IMR-90 (cell line): ENCODE measurements around the gene MRPS10. TPM values are rescaled to one million over a fixed set of nuclear protein-coding genes. Genes with fewer than 3 reads are reported as not detected.
A peak's percentile ranks its signal among the peaks of the same experiment; 100 is the strongest.

Experiments
- ATAC-seq: fragments of 200-7000 bp; cut with Tn5 transposase; 2 replicates; pipeline ENCODE4 v1.9.1; 2020; ENCODE audit warnings: low read depth, mild to moderate bottlenecking, moderate library complexity
- BruUV-seq: library from RNA; stranded (reverse); fragments of 400-500 nt; replicated peaks from 2 replicates; lab custom pipeline; 2021; lab: Mats Ljungman, UMichigan
- CTCF ChIA-PET: fragments of 300-600 bp; formaldehyde crosslinking; extraction: SDS; loops from one replicate; lab custom pipeline; 2021; ENCODE audit warnings: antibody characterized with exemption; lab: Yijun Ruan, JAX
- POLR2A ChIA-PET: fragments of 300-600 bp; sonication (Branson Sonifier 250); formaldehyde crosslinking; loops from one replicate; lab custom pipeline; 2022; ENCODE audit warnings: antibody characterized with exemption; ENCODE audit not compliant: unreplicated experiment; lab: Charles Lee
- DNase-seq: peaks from one replicate; pipeline ENCODE4 v3.0.0; 2013
- H2AFZ ChIP-seq: replicated peaks from 2 replicates; pipeline ENCODE3; 2013; ENCODE audit warnings: low read length, mild to moderate bottlenecking; ENCODE audit not compliant: poor library complexity
- H2AK5ac ChIP-seq: 2 replicates; pipeline ENCODE4 v1.6.1; 2013; ENCODE audit warnings: low read depth, low read length, inconsistent platforms
- H2AK9ac ChIP-seq: replicated peaks from 2 replicates; pipeline ENCODE3; 2013; ENCODE audit warnings: mild to moderate bottlenecking, low read depth, low read length, moderate library complexity; ENCODE audit not compliant: poor library complexity
- H2BK120ac ChIP-seq: 2 replicates; pipeline ENCODE4 v1.6.1; 2013; ENCODE audit warnings: low read depth, low read length, inconsistent platforms
- H2BK15ac ChIP-seq: 3 replicates; pipeline ENCODE4 v1.6.1; 2013; ENCODE audit warnings: low read depth, low read length, inconsistent platforms
- H2BK20ac ChIP-seq: 2 replicates; pipeline ENCODE4 v1.6.1; 2013; ENCODE audit warnings: low read depth, mild to moderate bottlenecking, inconsistent platforms, low read length, moderate library complexity
- H2BK5ac ChIP-seq: 2 replicates; pipeline ENCODE4 v1.6.1; 2013; ENCODE audit warnings: mild to moderate bottlenecking, low read depth, low read length, inconsistent platforms; ENCODE audit not compliant: poor library complexity, severe bottlenecking
- H3K14ac ChIP-seq: replicated peaks from 2 replicates; pipeline ENCODE4 v1.6.1; 2013; ENCODE audit warnings: low read depth, low read length, inconsistent platforms
- H3K18ac ChIP-seq: 2 replicates; pipeline ENCODE4 v1.6.1; 2013; ENCODE audit warnings: low read depth, low read length, control low read depth
- H3K23ac ChIP-seq: 2 replicates; pipeline ENCODE4 v1.6.1; 2013; ENCODE audit warnings: low read depth, low read length, inconsistent platforms
- H3K27ac ChIP-seq: 2 replicates; pipeline ENCODE4 v1.5.1; 2013; ENCODE audit warnings: mild to moderate bottlenecking, control low read depth, low read length; ENCODE audit not compliant: insufficient read depth
- H3K27me3 ChIP-seq: 2 replicates; pipeline ENCODE4 v1.6.1; 2013; ENCODE audit warnings: low read length; ENCODE audit not compliant: control insufficient read depth, insufficient read depth
- H3K36me3 ChIP-seq: 2 replicates; pipeline ENCODE4 v1.6.1; 2013; ENCODE audit warnings: low read length, mixed read lengths; ENCODE audit not compliant: control insufficient read depth, insufficient read depth
- H3K4ac ChIP-seq: 2 replicates; pipeline ENCODE4 v1.6.1; 2013; ENCODE audit warnings: low read depth, low read length, inconsistent platforms
- H3K4me1 ChIP-seq: 2 replicates; pipeline ENCODE4 v1.6.1; 2013; ENCODE audit warnings: low read length, mixed read lengths; ENCODE audit not compliant: control insufficient read depth, insufficient read depth
- H3K4me2 ChIP-seq: 2 replicates; pipeline ENCODE4 v1.6.1; 2013; ENCODE audit warnings: low read depth, mild to moderate bottlenecking, control low read depth, low read length, moderate library complexity
- H3K4me3 ChIP-seq: 2 replicates; pipeline ENCODE4 v1.5.1; 2013; ENCODE audit warnings: low read depth, mild to moderate bottlenecking, control low read depth, low read length, moderate library complexity; ENCODE audit not compliant: insufficient read depth
- H3K56ac ChIP-seq: 2 replicates; pipeline ENCODE4 v1.6.1; 2013; ENCODE audit warnings: low read length, inconsistent platforms; ENCODE audit not compliant: insufficient read depth; ENCODE audit errors: extremely low read depth
- H3K79me1 ChIP-seq, 2 experiments: 2 replicates each; pipeline ENCODE4 v1.6.1; 2013; ENCODE audit warnings: low read length in 2 of 2, inconsistent platforms in 1 of 2, low read depth in 1 of 2
- H3K9ac ChIP-seq: 2 replicates; pipeline ENCODE4 v1.6.1; 2013; ENCODE audit warnings: low read depth, low read length, control low read depth
- H3K9me1 ChIP-seq: 2 replicates; pipeline ENCODE4 v1.6.1; 2013; ENCODE audit warnings: low read length, inconsistent platforms; ENCODE audit not compliant: insufficient read depth
- H3K9me3 ChIP-seq: 2 replicates; pipeline ENCODE4 v1.6.1; 2013; ENCODE audit warnings: low read length; ENCODE audit not compliant: control insufficient read depth, insufficient read depth
- H4K20me1 ChIP-seq: 2 replicates; pipeline ENCODE4 v1.6.1; 2013; ENCODE audit warnings: low read length, inconsistent platforms; ENCODE audit not compliant: insufficient read depth
- H4K5ac ChIP-seq: 2 replicates; pipeline ENCODE4 v1.6.1; 2013; ENCODE audit warnings: mild to moderate bottlenecking, low read depth, low read length, control low read depth
- H4K8ac ChIP-seq, 2 experiments: 2 replicates each; pipeline ENCODE4 v1.6.1; 2013; ENCODE audit warnings: low read depth in 2 of 2, low read length in 2 of 2, control low read depth in 1 of 2, inconsistent platforms in 1 of 2
- H4K91ac ChIP-seq: 2 replicates; pipeline ENCODE4 v1.6.1; 2013; ENCODE audit warnings: low read depth, low read length, inconsistent platforms; ENCODE audit not compliant: insufficient read depth
- BHLHE40 ChIP-seq: fragments of 150-350 bp; IDR thresholded peaks from 2 replicates; pipeline ENCODE4 v1.6.1; 2016; ENCODE audit warnings: mild to moderate bottlenecking, low read depth, low read length
- CEBPB ChIP-seq: IDR thresholded peaks from 2 replicates; pipeline ENCODE4 v1.6.1; 2012; ENCODE audit warnings: low read depth, low read length, improper control_type of control experiment
- FOS ChIP-seq: fragments of 150-350 bp; IDR thresholded peaks from 2 replicates; pipeline ENCODE4 v1.6.1; 2016; ENCODE audit warnings: low read depth, low read length
- RAD21 ChIP-seq: IDR thresholded peaks from 2 replicates; pipeline ENCODE4 v1.6.1; 2012; ENCODE audit warnings: low read length, improper control_type of control experiment
- RCOR1 ChIP-seq: IDR thresholded peaks from 2 replicates; pipeline ENCODE4 v1.6.1; 2012; ENCODE audit warnings: mild to moderate bottlenecking, low read length, improper control_type of control experiment; ENCODE audit not compliant: insufficient replicate concordance
- RFX5 ChIP-seq: IDR thresholded peaks from 2 replicates; pipeline ENCODE4 v1.8.0; 2012; ENCODE audit warnings: low read depth, mild to moderate bottlenecking, low read length, moderate library complexity
- SMC3 ChIP-seq: fragments of 150-350 bp; IDR thresholded peaks from 2 replicates; pipeline ENCODE4 v1.6.1; 2016; ENCODE audit warnings: low read depth, mild to moderate bottlenecking, antibody characterized with exemption, low read length, moderate library complexity
- WGBS, 2 experiments: methylation state at CpG; one replicate each; pipeline versions ENCODE4 v1.1.5 to v1.1.7; 2013; ENCODE audit warnings: missing lambda C conversion rate in 2 of 2; ENCODE audit not compliant: insufficient read length in 1 of 2; ENCODE audit errors: extremely low coverage in 2 of 2; 5-methylcytosine and 5-hydroxymethylcytosine counted together
- dilution Hi-C: fragments of 300-500 bp; cut with HindIII; formaldehyde crosslinking; loops from one replicate; pipeline ENCODE4 v1.14.3; 2018; ENCODE audit warnings: low sequenced_read_pairs; ENCODE audit not compliant: unreplicated experiment
- in situ Hi-C: fragments of 300-500 bp; cut with MboI; formaldehyde crosslinking; loops from 3 replicates; pipeline ENCODE4 v1.14.3; 2019; ENCODE audit warnings: low sequenced_read_pairs, inconsistent platforms, mixed read lengths
- intact Hi-C: fragments of 100-400 bp; cut with micrococcal nuclease; formaldehyde crosslinking; loops from 2 replicates; pipeline ENCODE4 v1.10.0; 2022
- polyA plus RNA-seq, 3 experiments: library from polyadenylated mRNA; depleted of rRNA; stranded (reverse); fragments of >200 nt; gene quantifications; 2 replicates each; pipeline ENCODE4 v1.2.3, GENCODE V29; 2012; ENCODE audit warnings: low replicate concordance in 1 of 3
- total RNA-seq: library from RNA; depleted of rRNA; stranded (reverse); fragments of >200 nt; gene quantifications from 2 replicates; pipeline ENCODE4 v1.2.3, GENCODE V29; 2012
- TF ChIP-seq, protein P1 (sequence below): fragments of 150-350 bp; IDR thresholded peaks from 2 replicates; pipeline ENCODE4 v1.6.1; 2017; ENCODE audit warnings: mild to moderate bottlenecking, antibody characterized with exemption, low read length, low read depth
- TF ChIP-seq, protein P2 (sequence below): fragments of 150-350 bp; IDR thresholded peaks from 2 replicates; pipeline ENCODE4 v1.6.1; 2016; ENCODE audit warnings: low read depth, mild to moderate bottlenecking, low read length, moderate library complexity, borderline replicate concordance
- TF ChIP-seq, protein P3 (sequence below): conservative IDR thresholded peaks from 2 replicates; pipeline ENCODE4 v1.5.1; 2012; ENCODE audit warnings: mild to moderate bottlenecking, low read depth, low read length, improper control_type of control experiment

Gene MRPS10
- total and polyA plus RNA-seq, 2 of the 4 experiments (the other 2 are of a cell fraction) = 28.5 to 47.0 TPM

DNA sequence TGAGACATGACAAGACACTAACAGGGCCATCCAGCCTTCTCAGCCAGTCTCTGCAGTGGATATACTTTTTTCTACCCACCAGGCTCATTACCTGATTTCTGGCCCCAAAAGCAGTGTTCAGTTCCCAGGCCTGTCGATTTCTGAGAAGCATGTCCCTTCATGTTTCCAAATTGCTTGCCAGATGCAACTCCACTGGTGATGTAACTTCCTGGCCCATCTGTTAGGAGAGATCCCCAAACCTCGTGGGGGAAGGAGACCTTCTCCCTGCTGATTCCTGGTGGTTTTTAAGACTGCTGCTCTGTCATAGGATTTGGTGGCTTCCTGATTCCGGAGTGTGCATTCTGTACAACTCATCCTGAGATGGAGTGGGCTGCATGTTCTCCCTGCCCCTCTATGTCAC lies 31.6 kb upstream of the MRPS10 start:
- H3K4me2 ChIP-seq = no peak overlapping the region
- H3K36me3 ChIP-seq = peaks cover 50% of the 10 kb centered on the region
- H2BK5ac ChIP-seq = no peak overlapping the region
- peaks cover 10% of the 10 kb centered on the region for H3K4me1 ChIP-seq
- no peak overlapping the region for H2AK5ac ChIP-seq
- POLR2A ChIA-PET = no interaction called here
- no peak overlapping the region for H3K4me3 ChIP-seq
- no peaks in the 10 kb centered on the region for H3K9me3 ChIP-seq
- no peak overlapping the region for H2BK120ac ChIP-seq
- no peak overlapping the region for H3K18ac ChIP-seq
- no peaks in the 10 kb centered on the region for H3K27me3 ChIP-seq
- H3K23ac ChIP-seq = no peak overlapping the region
- H3K27ac ChIP-seq = no peak overlapping the region
- H4K5ac ChIP-seq = no peak overlapping the region
- H3K9ac ChIP-seq = no peak overlapping the region
- no peak overlapping the region for H3K4ac ChIP-seq
- dilution Hi-C loops (no loop called here), in situ Hi-C loops (no loop called here), intact Hi-C loops (no loop called here)
- no peak overlapping the region for H3K56ac ChIP-seq
- CTCF ChIA-PET = interaction anchor here (0.8 kb wide), 1 partner anchor 23 kb away, joined by 3 read pairs; no protein-coding TSS in a partner anchor
- ATAC-seq = no peak
- H2AFZ ChIP-seq = no peak overlapping the region
- DNase-seq = peak; percentile 32
- H2BK15ac ChIP-seq = no peak overlapping the region
- no peak overlapping the region for H3K14ac ChIP-seq
- H4K8ac ChIP-seq = peak overlapping the region in 1 of 2 experiments; percentile 26; a peak in 1 of 4 replicates
- H4K91ac ChIP-seq = no peak overlapping the region
- 100% methylated on average over 1 of the region's 3 CpGs; no CpG with 5 or more reads in 1 of the 2 experiments for WGBS, 2 experiments
- no peaks in the 10 kb centered on the region for H4K20me1 ChIP-seq
- no peak overlapping the region for H2BK20ac ChIP-seq
- TF ChIP-seq BHLHE40 (no peak), FOS (no peak), SMC3 (no peak), CEBPB (no peak), RFX5 (no peak), RCOR1 (no peak), RAD21 (no peak)
- TF ChIP-seq, protein P1, sequence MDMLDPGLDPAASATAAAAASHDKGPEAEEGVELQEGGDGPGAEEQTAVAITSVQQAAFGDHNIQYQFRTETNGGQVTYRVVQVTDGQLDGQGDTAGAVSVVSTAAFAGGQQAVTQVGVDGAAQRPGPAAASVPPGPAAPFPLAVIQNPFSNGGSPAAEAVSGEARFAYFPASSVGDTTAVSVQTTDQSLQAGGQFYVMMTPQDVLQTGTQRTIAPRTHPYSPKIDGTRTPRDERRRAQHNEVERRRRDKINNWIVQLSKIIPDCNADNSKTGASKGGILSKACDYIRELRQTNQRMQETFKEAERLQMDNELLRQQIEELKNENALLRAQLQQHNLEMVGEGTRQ = no peak
- TF ChIP-seq, protein P2, sequence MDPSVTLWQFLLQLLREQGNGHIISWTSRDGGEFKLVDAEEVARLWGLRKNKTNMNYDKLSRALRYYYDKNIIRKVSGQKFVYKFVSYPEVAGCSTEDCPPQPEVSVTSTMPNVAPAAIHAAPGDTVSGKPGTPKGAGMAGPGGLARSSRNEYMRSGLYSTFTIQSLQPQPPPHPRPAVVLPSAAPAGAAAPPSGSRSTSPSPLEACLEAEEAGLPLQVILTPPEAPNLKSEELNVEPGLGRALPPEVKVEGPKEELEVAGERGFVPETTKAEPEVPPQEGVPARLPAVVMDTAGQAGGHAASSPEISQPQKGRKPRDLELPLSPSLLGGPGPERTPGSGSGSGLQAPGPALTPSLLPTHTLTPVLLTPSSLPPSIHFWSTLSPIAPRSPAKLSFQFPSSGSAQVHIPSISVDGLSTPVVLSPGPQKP = no peak
- TF ChIP-seq, protein P3, sequence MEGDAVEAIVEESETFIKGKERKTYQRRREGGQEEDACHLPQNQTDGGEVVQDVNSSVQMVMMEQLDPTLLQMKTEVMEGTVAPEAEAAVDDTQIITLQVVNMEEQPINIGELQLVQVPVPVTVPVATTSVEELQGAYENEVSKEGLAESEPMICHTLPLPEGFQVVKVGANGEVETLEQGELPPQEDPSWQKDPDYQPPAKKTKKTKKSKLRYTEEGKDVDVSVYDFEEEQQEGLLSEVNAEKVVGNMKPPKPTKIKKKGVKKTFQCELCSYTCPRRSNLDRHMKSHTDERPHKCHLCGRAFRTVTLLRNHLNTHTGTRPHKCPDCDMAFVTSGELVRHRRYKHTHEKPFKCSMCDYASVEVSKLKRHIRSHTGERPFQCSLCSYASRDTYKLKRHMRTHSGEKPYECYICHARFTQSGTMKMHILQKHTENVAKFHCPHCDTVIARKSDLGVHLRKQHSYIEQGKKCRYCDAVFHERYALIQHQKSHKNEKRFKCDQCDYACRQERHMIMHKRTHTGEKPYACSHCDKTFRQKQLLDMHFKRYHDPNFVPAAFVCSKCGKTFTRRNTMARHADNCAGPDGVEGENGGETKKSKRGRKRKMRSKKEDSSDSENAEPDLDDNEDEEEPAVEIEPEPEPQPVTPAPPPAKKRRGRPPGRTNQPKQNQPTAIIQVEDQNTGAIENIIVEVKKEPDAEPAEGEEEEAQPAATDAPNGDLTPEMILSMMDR = no peak
- no TSS peak for BruUV-seq
- H2AK9ac ChIP-seq = no peak overlapping the region
- peaks cover 17% of the 10 kb centered on the region for H3K9me1 ChIP-seq
- peaks cover 0 to 19% of the 10 kb centered on the region in 2 experiments; a peak in 1 of 4 replicates for H3K79me1 ChIP-seq
